Activated T-cell treated with anti-CD3 and anti-CD28 coated beads, Interleukin-2, amount 50 U/mL, for 1 hour (primary cell): ENCODE data around the gene R3HCC1L.
"Not testable (repeated sequence)": the region's sequence is repeated elsewhere in the genome, so short reads cannot be mapped to it uniquely, and the experiment has no call there.

Experiments used
- DNase-seq: peaks from one replicate; pipeline ENCODE4 v3.0.0-alpha.2; 2020

R3HCC1L gene

GRCh38 chr10:98133075-98133752 lies 1.2 kb upstream of the R3HCC1L start:
- not testable (repeated sequence) for DNase-seq

DNA sequence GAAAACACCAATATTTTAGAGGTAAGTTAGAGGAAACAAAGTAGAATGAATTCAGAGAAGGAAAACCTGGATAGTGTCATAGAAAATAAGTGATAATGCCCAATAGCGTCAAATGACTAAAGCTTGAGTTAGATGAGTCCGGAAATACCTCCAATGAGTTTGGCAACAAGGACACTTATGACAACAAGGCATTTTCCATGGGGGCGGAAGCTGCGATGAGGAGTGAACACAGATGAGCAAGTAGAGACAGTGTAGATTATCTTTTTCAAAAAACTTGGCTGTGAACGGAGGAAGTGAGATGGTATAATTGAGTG lies 383 bp upstream of the R3HCC1L start:
- no peak for DNase-seq

DNA sequence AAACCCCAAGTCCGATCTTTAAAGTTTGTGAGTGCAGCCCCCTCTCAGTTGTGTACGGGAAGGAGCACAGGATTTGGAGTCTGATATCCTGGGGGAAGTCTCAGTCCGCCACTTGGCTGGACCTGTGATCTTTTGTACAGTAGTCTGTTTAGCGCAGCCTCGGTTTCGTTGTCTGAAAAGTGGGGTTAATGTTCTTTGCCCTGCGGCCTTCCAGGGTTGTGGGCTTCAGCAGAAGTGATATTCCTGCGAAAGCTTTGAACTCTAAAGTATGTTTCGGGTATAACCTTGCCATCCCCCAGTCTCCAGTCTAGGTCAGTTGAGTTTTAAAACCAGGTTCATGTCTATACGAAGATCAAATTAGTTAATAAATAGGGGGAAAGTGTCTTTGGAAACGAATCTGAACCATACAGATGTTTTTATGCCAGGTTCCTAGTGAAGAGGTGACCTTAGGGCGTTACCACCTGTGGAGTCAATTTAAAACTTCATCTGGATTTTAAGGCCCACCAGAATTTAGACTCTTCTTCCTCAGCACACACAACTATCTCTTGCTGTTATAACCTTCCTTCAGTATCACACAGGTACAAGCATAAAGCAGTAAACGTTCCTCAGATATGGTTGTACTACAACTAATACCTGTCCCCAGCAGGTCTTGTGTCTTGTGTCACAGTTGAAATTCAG lies 904 bp downstream of the R3HCC1L start:
- DNase-seq, result no peak

GRCh38 chr10:98136775-98137174 lies 2.3 kb downstream of the R3HCC1L start:
- DNase-seq, result not testable (repeated sequence)

GRCh38 chr10:98138031-98138430 lies 3.6 kb downstream of the R3HCC1L start:
- no peak for DNase-seq

GRCh38 chr10:98139431-98139830 lies 5.0 kb downstream of the R3HCC1L start:
- DNase-seq, result no peak

DNA sequence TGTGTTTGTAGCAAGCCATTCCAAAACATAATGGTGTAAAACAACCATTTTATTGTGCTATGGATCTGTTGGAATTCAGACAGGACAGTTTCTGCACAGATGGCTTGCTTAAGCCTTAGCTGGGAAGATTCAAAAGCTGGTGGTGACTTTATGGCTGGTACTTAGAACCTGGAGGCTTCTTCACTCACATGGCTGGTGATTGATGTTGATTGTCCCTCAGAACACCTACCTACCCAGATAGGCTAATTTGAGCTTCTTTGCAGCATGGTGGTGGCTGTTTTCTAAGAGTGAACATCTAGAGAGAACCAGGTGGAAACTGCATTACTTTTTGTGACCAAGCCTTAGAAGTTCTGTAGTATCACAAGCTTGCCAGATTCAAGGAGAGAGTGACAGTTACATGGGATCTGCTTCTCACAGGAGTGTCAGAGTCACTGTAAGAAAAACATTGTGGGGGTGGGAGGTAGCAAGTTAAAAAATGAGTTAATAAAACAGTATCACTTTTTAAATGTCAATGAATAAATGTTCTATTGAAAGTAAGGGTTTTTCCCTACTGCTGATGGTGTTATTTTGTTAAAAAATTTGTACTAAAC lies 7.1 kb downstream of the R3HCC1L start:
- no peak for DNase-seq

GRCh38 chr10:98144985-98145384 lies 10.5 kb downstream of the R3HCC1L start:
- DNase-seq, result no peak

- no peak for DNase-seq
These were observed 15.4 kb downstream of the R3HCC1L start for GRCh38 chr10:98149858-98150257.

DNA sequence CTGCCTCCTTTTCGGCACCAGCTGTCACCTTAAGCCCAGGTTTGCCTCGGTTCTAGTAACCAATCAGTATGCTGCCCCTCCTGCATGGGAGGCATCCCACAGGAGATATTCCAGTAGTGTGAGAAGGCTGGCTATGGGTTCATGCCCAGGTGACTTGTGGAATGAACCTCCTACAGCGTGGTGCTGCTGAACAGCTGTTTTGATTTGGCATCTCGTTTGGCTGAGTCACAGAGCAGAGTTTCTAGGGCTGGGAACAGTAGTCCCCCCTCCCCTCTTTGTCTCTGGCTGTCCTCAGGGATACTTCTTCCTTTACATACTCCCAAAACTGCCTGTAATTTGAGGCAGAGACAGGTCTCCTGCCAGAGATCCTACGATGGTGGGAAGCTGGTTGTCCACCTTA lies 16.1 kb downstream of the R3HCC1L start:
- DNase-seq, result no peak

- not testable (repeated sequence) for DNase-seq
These were observed 18.3 kb downstream of the R3HCC1L start for GRCh38 chr10:98152778-98153177.

DNA sequence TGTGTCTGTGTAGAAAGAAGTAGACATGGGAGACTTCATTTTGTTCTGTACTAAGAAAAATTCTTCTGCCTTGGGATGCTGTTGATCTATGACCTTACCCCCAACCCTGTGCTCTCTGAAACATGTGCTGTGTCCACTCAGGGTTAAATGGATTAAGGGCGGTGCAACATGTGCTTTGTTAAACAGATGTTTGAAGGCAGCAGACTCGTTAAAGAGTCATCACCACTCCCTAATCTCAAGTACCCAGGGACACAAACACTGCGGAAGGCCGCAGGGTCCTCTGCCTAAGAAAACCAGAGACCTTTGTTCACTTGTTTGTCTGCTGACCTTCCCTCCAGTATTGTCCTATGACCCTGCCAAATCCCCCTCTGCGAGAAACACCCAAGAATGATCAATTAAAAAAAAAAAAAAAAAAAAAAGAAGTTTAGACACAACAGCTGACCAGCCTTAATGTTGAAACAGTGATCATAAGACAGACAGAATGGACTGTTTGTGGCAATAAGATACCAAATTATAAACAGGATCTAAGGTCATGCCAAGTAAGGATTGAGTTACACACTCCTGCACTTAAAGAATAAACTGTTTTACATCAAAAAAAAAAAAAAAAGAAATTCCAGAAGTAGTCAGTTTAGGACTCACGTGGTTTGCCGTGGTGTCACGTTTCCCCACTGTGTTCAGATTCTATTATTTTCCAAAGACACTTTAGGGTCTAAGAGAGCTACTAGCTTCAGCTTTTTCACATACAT lies 18.9 kb downstream of the R3HCC1L start:
- not testable (repeated sequence) for DNase-seq

GRCh38 chr10:98154076-98154475 lies 19.6 kb downstream of the R3HCC1L start:
- no peak for DNase-seq

GRCh38 chr10:98158576-98158975 lies 24.1 kb downstream of the R3HCC1L start:
- DNase-seq, result no peak

GRCh38 chr10:98163941-98164340 lies 29.5 kb downstream of the R3HCC1L start:
- DNase-seq, result no peak

DNA sequence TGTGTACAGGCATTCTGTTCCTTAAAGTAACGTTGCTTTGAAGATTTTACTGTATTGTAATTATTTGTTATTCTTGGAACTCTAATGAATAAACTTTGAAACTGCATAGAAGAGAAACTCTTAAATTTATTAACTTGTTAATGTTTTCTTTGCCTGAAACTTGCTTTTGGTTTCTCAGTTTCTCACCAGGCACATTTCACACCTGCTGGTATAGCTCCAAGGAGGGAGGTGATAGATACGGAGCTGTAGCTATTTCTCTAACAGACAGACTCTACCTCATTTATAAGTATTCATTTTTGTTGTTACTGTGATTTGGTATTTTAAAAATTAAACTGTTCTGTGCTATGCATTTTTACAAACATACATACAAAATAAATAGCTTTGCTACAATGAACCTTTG lies 32.7 kb downstream of the R3HCC1L start:
- no peak for DNase-seq

DNA sequence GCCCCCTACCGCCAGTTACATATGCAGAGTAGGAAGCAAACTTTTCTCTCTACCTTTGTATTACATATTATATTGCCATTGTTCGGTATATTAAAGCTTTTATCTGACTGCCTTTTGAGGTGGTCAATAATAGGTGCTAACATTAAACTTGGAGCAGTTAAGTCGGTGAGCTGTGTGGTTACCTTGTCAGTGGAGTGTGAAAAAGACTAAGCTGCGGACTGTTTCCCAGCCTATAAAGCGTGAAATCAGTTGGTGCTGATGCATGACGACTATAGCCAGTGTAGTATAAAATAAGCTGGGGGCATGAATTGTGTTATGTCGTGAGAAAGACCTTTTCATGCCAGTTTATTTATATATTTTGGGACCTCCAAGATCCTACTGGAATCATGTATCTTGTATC lies 33.7 kb downstream of the R3HCC1L start:
- DNase-seq, result no peak

- DNase-seq, result no peak
These were observed 34.3 kb downstream of the R3HCC1L start for GRCh38 chr10:98168766-98169165.

- DNase-seq, result no peak
These were observed 34.9 kb downstream of the R3HCC1L start for GRCh38 chr10:98169379-98169778.

DNA sequence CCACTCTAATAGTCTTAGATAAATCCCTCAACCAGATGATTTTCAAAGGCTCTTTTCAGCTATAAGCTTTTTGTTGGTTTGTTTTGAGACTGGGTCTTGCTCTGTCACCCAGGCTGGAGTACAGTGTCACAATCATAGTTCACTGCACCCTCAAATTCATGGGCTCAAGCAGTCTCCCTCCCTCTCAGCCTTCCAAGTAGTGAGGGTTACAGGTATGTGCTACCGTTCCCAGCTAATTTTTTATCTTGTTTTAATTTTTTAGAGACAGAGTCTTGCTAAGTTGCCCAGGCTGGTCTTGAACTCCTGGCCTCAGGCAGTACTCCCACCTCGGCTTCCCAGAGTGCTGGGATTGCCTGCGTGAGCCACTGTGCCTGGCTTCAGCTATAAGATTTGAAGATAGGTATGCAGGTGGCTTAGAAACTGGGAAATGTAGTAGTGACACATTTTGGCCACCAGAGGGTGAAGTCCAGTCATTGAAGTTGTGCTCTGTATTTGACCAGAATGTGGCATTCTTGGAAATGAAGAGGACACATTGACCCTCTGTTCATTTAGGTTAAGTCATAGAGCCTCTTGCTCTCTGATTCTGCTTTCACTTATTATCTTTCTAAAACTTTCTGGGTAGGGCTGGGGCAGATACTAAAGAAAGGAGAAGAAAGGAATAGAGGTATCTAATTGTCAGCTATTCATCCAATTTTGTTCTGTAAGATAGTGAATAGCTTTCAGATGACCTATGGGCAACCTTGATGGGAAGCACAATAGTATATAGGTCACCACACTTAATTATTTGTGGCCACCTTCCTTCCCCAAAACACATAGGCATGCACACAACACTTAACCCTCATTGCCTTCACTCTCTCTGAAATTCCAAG lies 36.0 kb downstream of the R3HCC1L start:
- no peak for DNase-seq

- no peak for DNase-seq
These were observed 37.6 kb downstream of the R3HCC1L start for GRCh38 chr10:98172073-98172472.

GRCh38 chr10:98172495-98172894 lies 38.0 kb downstream of the R3HCC1L start:
- DNase-seq, result no peak

GRCh38 chr10:98173260-98173659 lies 38.8 kb downstream of the R3HCC1L start:
- DNase-seq, result no peak
